IPS-18c (cell line): ENCODE data around the gene FAM32A.

Experiments used
- H3K4me3 ChIP-seq: 2 replicates; pipeline ENCODE4 v1.7.0; 2013; ENCODE audit warnings: low read depth, mild to moderate bottlenecking, low read length, moderate library complexity; ENCODE audit not compliant: insufficient read depth
- H3K9me3 ChIP-seq: one replicate; pipeline ENCODE4 v1.6.1; 2013; ENCODE audit warnings: mild to moderate bottlenecking, low read length, moderate library complexity; ENCODE audit not compliant: control insufficient read depth, insufficient read depth

FAM32A gene

GRCh38 chr19:16185123-16185767 lies at the start of gene FAM32A:
Gene FAM32A, plus strand, starts transcription at chr19:16185410. Its CDS starts 33 bp downstream, at chr19:16185443.
- Histone ChIP-seq H3K4me3 (peak within 1 kb of the TSS; percentile 99), H3K9me3 (no peaks in the 10 kb centered on the region)

DNA sequence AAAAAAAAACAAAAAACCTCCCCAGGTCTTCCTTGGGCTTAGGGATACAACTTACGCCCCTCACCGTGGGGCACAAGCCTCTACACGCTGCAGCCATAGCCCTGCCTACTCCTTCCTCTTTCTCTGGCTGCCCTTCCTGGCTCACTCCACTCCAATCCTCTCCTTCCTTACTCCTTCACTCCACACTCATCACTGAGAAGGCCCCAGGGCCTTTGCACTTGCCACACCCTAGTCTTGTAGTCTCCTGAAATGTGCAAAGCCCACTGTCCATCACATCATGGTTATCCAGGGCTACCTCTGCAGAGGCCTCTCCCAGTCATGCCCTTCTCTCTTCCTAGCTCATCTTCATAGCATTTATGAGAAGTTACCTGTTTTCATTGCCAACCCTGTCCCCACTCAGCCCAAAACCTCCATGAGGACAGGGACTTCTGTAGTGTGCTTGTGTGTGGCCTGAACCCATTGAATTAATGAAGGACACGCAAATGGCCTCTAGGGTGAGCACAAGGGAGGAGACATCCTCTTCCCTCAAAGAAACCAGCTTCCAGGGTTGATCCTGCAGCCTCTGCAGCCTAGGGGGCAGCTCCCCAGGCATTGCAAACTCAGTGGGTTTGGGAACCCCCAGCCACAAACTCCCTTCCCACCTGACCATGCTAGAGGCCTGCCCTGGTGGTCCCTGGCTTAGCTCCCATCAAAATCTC lies 49.6 kb upstream of the FAM32A start:
- no peaks in the 10 kb centered on the region for H3K9me3 ChIP-seq
- H3K4me3 ChIP-seq: no peak overlapping the region

GRCh38 chr19:16136185-16136999 lies 48.8 kb upstream of the FAM32A start:
- Histone ChIP-seq H3K4me3 (no peak overlapping the region), H3K9me3 (no peaks in the 10 kb centered on the region)

GRCh38 chr19:16139752-16140151 lies 45.5 kb upstream of the FAM32A start:
- Histone ChIP-seq H3K4me3 (no peak overlapping the region), H3K9me3 (no peaks in the 10 kb centered on the region)

DNA sequence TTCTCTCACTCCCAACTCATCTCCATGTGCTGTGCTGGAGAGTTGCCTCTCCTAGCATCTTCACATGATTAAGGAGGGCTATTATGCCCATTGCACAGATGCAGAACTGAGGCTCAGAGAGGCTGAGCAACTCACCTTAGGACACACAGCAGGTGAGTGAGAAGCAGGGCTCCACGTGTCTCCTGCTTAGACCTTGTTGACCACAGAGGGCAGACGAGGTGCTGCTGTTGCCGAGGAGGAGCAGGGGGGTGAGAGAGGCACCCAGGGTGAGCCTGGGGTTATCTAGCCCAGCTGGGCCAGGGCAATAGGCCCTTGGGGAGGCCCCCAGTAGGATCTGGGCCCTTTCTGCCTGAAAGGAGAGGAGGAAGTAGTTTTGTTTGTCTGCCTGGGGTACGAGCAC lies 44.2 kb upstream of the FAM32A start:
- no peaks in the 10 kb centered on the region for H3K9me3 ChIP-seq
- H3K4me3 ChIP-seq: no peak overlapping the region

GRCh38 chr19:16142032-16142580 lies 43.1 kb upstream of the FAM32A start:
- Histone ChIP-seq H3K9me3 (no peaks in the 10 kb centered on the region), H3K4me3 (no peak overlapping the region)

GRCh38 chr19:16143399-16144215 lies 41.6 kb upstream of the FAM32A start, which contains the start of gene HSH2D:
Gene HSH2D, plus strand, starts transcription at chr19:16143685. Its CDS starts 5,066 bp downstream, at chr19:16148751.
- Histone ChIP-seq H3K9me3 (no peaks in the 10 kb centered on the region), H3K4me3 (no peak within 1 kb of the TSS)

DNA sequence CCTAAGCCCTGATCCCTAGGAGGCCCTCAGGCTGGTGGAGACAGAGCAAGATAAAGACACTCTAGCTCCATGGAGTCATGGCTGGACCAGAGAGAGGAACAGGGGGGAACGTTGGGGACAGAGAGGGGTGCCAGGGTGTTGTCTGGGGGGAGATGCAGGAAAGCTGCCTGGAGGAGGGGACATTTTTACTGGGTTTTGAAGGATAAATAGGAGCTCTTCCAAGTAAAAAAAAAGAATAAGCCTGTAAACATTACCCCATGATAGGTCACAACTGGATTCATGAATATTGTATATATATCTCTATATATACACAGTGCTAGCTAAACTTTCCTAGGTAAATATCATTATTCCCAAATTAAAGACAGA lies 41.0 kb upstream of the FAM32A start:
- H3K9me3 ChIP-seq: no peaks in the 10 kb centered on the region
- no peak overlapping the region for H3K4me3 ChIP-seq

GRCh38 chr19:16146112-16146511 lies 39.1 kb upstream of the FAM32A start:
- Histone ChIP-seq H3K9me3 (no peaks in the 10 kb centered on the region), H3K4me3 (no peak overlapping the region)

GRCh38 chr19:16148443-16149229 lies 36.6 kb upstream of the FAM32A start:
- Histone ChIP-seq H3K4me3 (no peak overlapping the region), H3K9me3 (no peaks in the 10 kb centered on the region)

GRCh38 chr19:16153582-16154336 lies 31.5 kb upstream of the FAM32A start:
- H3K4me3 ChIP-seq: no peak overlapping the region
- H3K9me3 ChIP-seq: no peaks in the 10 kb centered on the region

DNA sequence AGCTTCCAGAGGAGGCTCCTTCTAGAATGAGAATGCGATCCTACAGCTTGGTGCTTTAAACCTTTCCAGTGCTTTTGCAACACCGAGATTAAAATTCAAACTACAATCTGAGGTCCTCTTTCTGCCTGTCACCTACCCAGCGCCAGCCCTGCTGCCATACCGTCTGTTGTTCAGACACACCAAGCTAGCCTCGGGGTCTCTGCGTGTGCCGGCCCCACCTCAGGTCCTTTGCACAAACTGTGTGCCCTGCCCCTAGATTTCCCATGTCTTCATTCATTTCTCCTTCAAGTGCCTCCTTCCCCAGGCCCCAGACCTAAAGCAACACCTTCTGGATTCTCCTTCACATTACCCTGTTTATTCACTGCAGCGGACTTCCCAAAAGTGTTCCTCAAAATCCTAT lies 30.7 kb upstream of the FAM32A start:
- Histone ChIP-seq H3K4me3 (no peak overlapping the region), H3K9me3 (no peaks in the 10 kb centered on the region)

DNA sequence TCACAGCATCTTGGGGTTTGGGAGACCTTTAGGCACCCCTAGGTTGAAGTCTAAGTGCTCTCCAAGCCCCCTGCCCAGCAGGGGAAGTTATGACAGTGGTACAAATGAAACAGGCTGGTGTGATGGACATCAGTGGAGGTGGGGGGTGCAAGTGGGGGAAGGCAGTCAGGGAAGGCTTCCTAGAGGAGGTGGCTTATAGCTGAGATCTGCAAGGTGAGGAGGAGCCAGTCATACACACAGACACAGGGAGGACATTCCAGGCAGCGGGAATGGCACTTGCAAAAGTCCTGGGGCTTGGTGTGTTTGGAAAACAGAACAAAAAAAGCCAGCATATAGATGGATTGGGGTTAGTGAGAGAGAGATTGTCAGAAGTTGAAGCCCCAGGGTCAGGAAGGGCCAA lies 30.1 kb upstream of the FAM32A start:
- Histone ChIP-seq H3K9me3 (no peaks in the 10 kb centered on the region), H3K4me3 (no peak overlapping the region)

GRCh38 chr19:16156904-16157303 lies 28.3 kb upstream of the FAM32A start:
- no peaks in the 10 kb centered on the region for H3K9me3 ChIP-seq
- H3K4me3 ChIP-seq: no peak overlapping the region

GRCh38 chr19:16157601-16158000 lies 27.6 kb upstream of the FAM32A start:
- no peaks in the 10 kb centered on the region for H3K9me3 ChIP-seq
- H3K4me3 ChIP-seq: no peak overlapping the region

DNA sequence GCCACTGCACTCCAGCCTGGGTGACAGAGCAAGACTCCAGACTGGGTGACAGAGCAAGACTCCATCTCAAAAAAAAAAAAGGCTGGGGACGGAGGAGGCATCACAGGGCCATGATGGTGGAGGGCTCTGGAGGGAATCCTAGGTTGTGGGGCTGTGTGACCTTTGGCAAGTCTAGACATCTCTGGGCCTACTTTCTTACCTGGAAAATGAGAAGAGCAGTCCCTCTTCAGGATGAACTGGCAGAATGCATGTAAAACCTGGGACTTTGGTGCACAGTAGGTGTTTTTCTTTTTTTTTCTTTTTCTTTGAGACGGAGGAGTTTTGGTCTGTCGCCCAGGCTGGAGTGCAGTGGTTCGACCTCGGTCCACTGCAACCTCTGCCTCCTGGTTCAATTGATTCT lies 25.6 kb upstream of the FAM32A start:
- Histone ChIP-seq H3K4me3 (no peak overlapping the region), H3K9me3 (no peaks in the 10 kb centered on the region)
